ENCODE measurements around the gene TBC1D22B.
A peak's percentile ranks its signal among the peaks of the same experiment; 100 is the strongest.

The TBC1D22B gene

GRCh38 chr6:37241131-37241530 is 16.4 kb upstream of the TBC1D22B start:
- DNase-seq, result no peak

- DNase-seq, result no peak
These were observed 15.7 kb upstream of the TBC1D22B start for GRCh38 chr6:37241775-37242428.

GRCh38 chr6:37242429-37243052 is 15.0 kb upstream of the TBC1D22B start:
- DNase-seq, result no peak

GRCh38 chr6:37243131-37243815 is 14.3 kb upstream of the TBC1D22B start:
- no peak for DNase-seq

- no peak for DNase-seq
These were observed 13.7 kb upstream of the TBC1D22B start for GRCh38 chr6:37243816-37244370.

- DNase-seq, result peak; percentile 96
These were observed 12.9 kb upstream of the TBC1D22B start for GRCh38 chr6:37244430-37245310.

GRCh38 chr6:37251211-37251780 is 6.3 kb upstream of the TBC1D22B start:
- no peak for DNase-seq

- no peak for DNase-seq
These were observed 4.0 kb upstream of the TBC1D22B start for GRCh38 chr6:37253486-37254007.

GRCh38 chr6:37254881-37255280 is 2.7 kb upstream of the TBC1D22B start:
- no peak for DNase-seq

GRCh38 chr6:37256692-37257319 is 766 bp upstream of the TBC1D22B start:
- DNase-seq, result no peak

- DNase-seq, result no peak
These were observed 295 bp upstream of the TBC1D22B start for GRCh38 chr6:37257320-37257633.

- DNase-seq, result no peak
These were observed 983 bp downstream of the TBC1D22B start for GRCh38 chr6:37258405-37259105.

- no peak for DNase-seq
These were observed 1.6 kb downstream of the TBC1D22B start for GRCh38 chr6:37259191-37259590.

GRCh38 chr6:37260040-37260439 is 2.5 kb downstream of the TBC1D22B start:
- DNase-seq, result no peak

GRCh38 chr6:37260444-37260843 is 2.9 kb downstream of the TBC1D22B start:
- no peak for DNase-seq

- no peak for DNase-seq
These were observed 3.6 kb downstream of the TBC1D22B start for GRCh38 chr6:37261198-37261597.

- DNase-seq, result no peak
These were observed 5.0 kb downstream of the TBC1D22B start for GRCh38 chr6:37262446-37263026.

- no peak for DNase-seq
These were observed 7.4 kb downstream of the TBC1D22B start for GRCh38 chr6:37265001-37265400.

- DNase-seq, result no peak
These were observed 8.3 kb downstream of the TBC1D22B start for GRCh38 chr6:37265860-37266259.

- DNase-seq, result no peak
These were observed 11.5 kb downstream of the TBC1D22B start for GRCh38 chr6:37269105-37269504.
